Thymus (tissue), 11 donors: ENCODE results near the gene SLC4A1. TPM values are rescaled to one million over a fixed set of nuclear protein-coding genes. Genes with fewer than 3 reads are reported as not detected.

ENCODE experiments used
- DNase-seq, 9 donors: peaks; one replicate each; pipeline ENCODE4 v3.0.0-alpha.2; 2013; ENCODE audit warnings: low spot score in 9 of 9, low read depth in 6 of 9, missing footprints in 1 of 9
- H3K27ac ChIP-seq, 2 donors: one replicate each; pipeline ENCODE4 v1.5.1; 2013; ENCODE audit warnings: control low read depth in 1 of 2, low read depth in 1 of 2, low read length in 1 of 2, mild to moderate bottlenecking in 1 of 2, moderate library complexity in 1 of 2
- H3K27me3 ChIP-seq, 2 donors: one replicate each; pipeline ENCODE4 v1.5.1; 2013; ENCODE audit warnings: low read length in 1 of 2; ENCODE audit not compliant: control insufficient read depth in 2 of 2, insufficient read depth in 1 of 2
- H3K36me3 ChIP-seq, 2 donors: one replicate each; pipeline ENCODE4 v1.5.1; 2013; ENCODE audit warnings: low read length in 1 of 2, mild to moderate bottlenecking in 1 of 2, moderate library complexity in 1 of 2; ENCODE audit not compliant: control insufficient read depth in 2 of 2, insufficient read depth in 2 of 2
- H3K4me1 ChIP-seq, 2 donors: one replicate each; pipeline ENCODE4 v1.5.1; 2013; ENCODE audit warnings: low read length in 2 of 2; ENCODE audit not compliant: control insufficient read depth in 2 of 2, insufficient read depth in 2 of 2
- H3K4me3 ChIP-seq, 2 donors: one replicate each; pipeline ENCODE4 v1.5.1; 2013; ENCODE audit warnings: low read length in 2 of 2, control low read depth in 1 of 2, mild to moderate bottlenecking in 1 of 2
- H3K9me3 ChIP-seq, 2 donors: one replicate each; pipeline ENCODE4 v1.5.1; 2013; ENCODE audit warnings: low read length in 1 of 2, mild to moderate bottlenecking in 1 of 2; ENCODE audit not compliant: control insufficient read depth in 2 of 2, insufficient read depth in 1 of 2
- WGBS: extraction: QIAGEN DNeasy Blood & Tissue Kit; methylation state at CpG from one replicate; pipeline ENCODE4 v1.1.7; 2013; 5-methylcytosine and 5-hydroxymethylcytosine counted together
- polyA plus RNA-seq: library from polyadenylated mRNA; stranded (reverse); fragments of 200-250 nt; gene quantifications from one replicate; pipeline ENCODE4 v1.2.3, GENCODE V29; 2013
- total RNA-seq: library from RNA; stranded (reverse); fragments of 120-200 nt; gene quantifications from one replicate; pipeline ENCODE4 v1.2.4, GENCODE V29; 2013
- donor health status: healthy.

SLC4A1 gene
- total and polyA plus RNA-seq, 2 donors, result 0.37 to 6.9 TPM

GRCh38 chr17:44297975-44298374, 30.0 kb upstream of the SLC4A1 start:
- H3K36me3 ChIP-seq, result no peaks in the 10 kb centered on the region
- DNase-seq, result no peak
- H3K4me1 ChIP-seq, result no peaks in the 10 kb centered on the region
- no peak overlapping the region for H3K27ac ChIP-seq
- peaks cover 0 to 7% of the 10 kb centered on the region in 2 donors for H3K27me3 ChIP-seq
- H3K4me3 ChIP-seq, result no peak overlapping the region
- WGBS, result 93% methylated on average over 3 of the region's 3 CpGs
- no peaks in the 10 kb centered on the region for H3K9me3 ChIP-seq

GRCh38 chr17:44293509-44294226, 25.7 kb upstream of the SLC4A1 start:
- no peak overlapping the region for H3K27ac ChIP-seq
- 93% methylated on average over 9 of the region's 9 CpGs for WGBS
- H3K27me3 ChIP-seq, result peaks cover 0 to 3% of the 10 kb centered on the region in 2 donors
- H3K4me1 ChIP-seq, result no peaks in the 10 kb centered on the region
- no peak for DNase-seq
- no peaks in the 10 kb centered on the region for H3K36me3 ChIP-seq
- no peaks in the 10 kb centered on the region for H3K9me3 ChIP-seq
- H3K4me3 ChIP-seq, result no peak overlapping the region

- DNase-seq, result no peak
- Histone ChIP-seq H3K27me3 (peaks cover 0 to 11% of the 10 kb centered on the region in 2 donors), H3K4me1 (no peaks in the 10 kb centered on the region), H3K4me3 (no peak overlapping the region), H3K9me3 (no peaks in the 10 kb centered on the region), H3K27ac (no peak overlapping the region), H3K36me3 (no peaks in the 10 kb centered on the region)
- WGBS, result 86% methylated on average over 8 of the region's 8 CpGs
Observed at GRCh38 chr17:44287651-44288050, 19.7 kb upstream of the SLC4A1 start.

GRCh38 chr17:44284024-44284400, 16.1 kb upstream of the SLC4A1 start:
- WGBS, result 94% methylated on average over 4 of the region's 4 CpGs

GRCh38 chr17:44283344-44284023, 15.5 kb upstream of the SLC4A1 start:
- no peak for DNase-seq
- H3K4me1 ChIP-seq, result peaks cover 0 to 8% of the 10 kb centered on the region in 2 donors
- H3K27me3 ChIP-seq, result peaks cover 0 to 35% of the 10 kb centered on the region in 2 donors
- no peak overlapping the region for H3K4me3 ChIP-seq
- H3K36me3 ChIP-seq, result no peaks in the 10 kb centered on the region
- H3K27ac ChIP-seq, result no peak overlapping the region
- 91% methylated on average over 8 of the region's 8 CpGs for WGBS
- no peaks in the 10 kb centered on the region for H3K9me3 ChIP-seq

More at GRCh38 chr17:44284024-44284400, 16.1 kb upstream of the SLC4A1 start:
- Histone ChIP-seq H3K9me3 (no peaks in the 10 kb centered on the region), H3K4me1 (peaks cover 0 to 8% of the 10 kb centered on the region in 2 donors), H3K36me3 (no peaks in the 10 kb centered on the region), H3K27ac (no peak overlapping the region), H3K4me3 (no peak overlapping the region), H3K27me3 (peaks cover 0 to 35% of the 10 kb centered on the region in 2 donors)
- DNase-seq, result no peak

GRCh38 chr17:44282264-44282663, 14.3 kb upstream of the SLC4A1 start:
- no peak overlapping the region for H3K4me3 ChIP-seq
- H3K27me3 ChIP-seq, result peaks cover 0 to 30% of the 10 kb centered on the region in 2 donors
- H3K4me1 ChIP-seq, result peaks cover 0 to 8% of the 10 kb centered on the region in 2 donors
- H3K27ac ChIP-seq, result peak overlapping the region in 1 of 2 donors; percentile 26
- no peaks in the 10 kb centered on the region for H3K36me3 ChIP-seq
- no peaks in the 10 kb centered on the region for H3K9me3 ChIP-seq
- 86% methylated on average over 3 of the region's 3 CpGs for WGBS
- DNase-seq, result no peak

GRCh38 chr17:44281570-44281969, 13.6 kb upstream of the SLC4A1 start:
- no peak for DNase-seq
- no peak overlapping the region for H3K27ac ChIP-seq
- no peaks in the 10 kb centered on the region for H3K36me3 ChIP-seq
- peaks cover 0 to 8% of the 10 kb centered on the region in 2 donors for H3K4me1 ChIP-seq
- H3K27me3 ChIP-seq, result peaks cover 0 to 33% of the 10 kb centered on the region in 2 donors
- H3K9me3 ChIP-seq, result no peaks in the 10 kb centered on the region
- 94% methylated on average over 2 of the region's 2 CpGs for WGBS
- H3K4me3 ChIP-seq, result no peak overlapping the region

- 88% methylated on average over 12 of the region's 12 CpGs for WGBS
Observed at GRCh38 chr17:44280392-44280937, 12.5 kb upstream of the SLC4A1 start.

More at GRCh38 chr17:44280392-44280937, 12.5 kb upstream of the SLC4A1 start:
- Histone ChIP-seq H3K4me1 (peaks cover 0 to 8% of the 10 kb centered on the region in 2 donors), H3K27ac (no peak overlapping the region), H3K27me3 (peaks cover 0 to 33% of the 10 kb centered on the region in 2 donors), H3K9me3 (no peaks in the 10 kb centered on the region), H3K36me3 (no peaks in the 10 kb centered on the region), H3K4me3 (no peak overlapping the region)
- no peak for DNase-seq
